ENCODE measurements around the gene RDH11.
"Not testable (repeated sequence)": the region's sequence is repeated elsewhere in the genome, so short reads cannot be mapped to it uniquely, and the experiment has no call there.

The RDH11 gene

GRCh38 chr14:67695394-67695949 lies at the start of gene RDH11:
RDH11 (minus strand) TSS chr14:67695764; CDS start chr14:67695703, 61 bp downstream.
- DNase-seq, result peak; percentile 90

GRCh38 chr14:67744046-67744445 lies 48.5 kb upstream of the RDH11 start:
- no peak for DNase-seq

GRCh38 chr14:67738740-67739504 lies 43.4 kb upstream of the RDH11 start:
- peak; percentile 26 for DNase-seq

- no peak for DNase-seq
Observed at GRCh38 chr14:67736771-67737170, 41.2 kb upstream of the RDH11 start.

GRCh38 chr14:67735336-67736147 lies 40.0 kb upstream of the RDH11 start:
- DNase-seq, result no peak

- no peak for DNase-seq
Observed at GRCh38 chr14:67734675-67735074, 39.1 kb upstream of the RDH11 start.

- DNase-seq, result no peak
Observed at GRCh38 chr14:67733616-67734015, 38.1 kb upstream of the RDH11 start.

- no peak for DNase-seq
Observed at GRCh38 chr14:67729072-67729885, 33.7 kb upstream of the RDH11 start.

- no peak for DNase-seq
Observed at GRCh38 chr14:67728258-67728657, 32.7 kb upstream of the RDH11 start.

- DNase-seq, result no peak
Observed at GRCh38 chr14:67727361-67727760, 31.8 kb upstream of the RDH11 start.

GRCh38 chr14:67725171-67725570 lies 29.6 kb upstream of the RDH11 start:
- DNase-seq, result no peak

GRCh38 chr14:67722293-67722692 lies 26.7 kb upstream of the RDH11 start:
- DNase-seq, result no peak

- DNase-seq, result no peak
Observed at GRCh38 chr14:67721875-67722274, 26.3 kb upstream of the RDH11 start.

GRCh38 chr14:67719866-67720265 lies 24.3 kb upstream of the RDH11 start:
- DNase-seq, result no peak

GRCh38 chr14:67719385-67719784 lies 23.8 kb upstream of the RDH11 start:
- not testable (repeated sequence) for DNase-seq

- DNase-seq, result no peak
Observed at GRCh38 chr14:67718265-67718664, 22.7 kb upstream of the RDH11 start.

GRCh38 chr14:67717048-67717447 lies 21.5 kb upstream of the RDH11 start:
- DNase-seq, result no peak

GRCh38 chr14:67710209-67710608 lies 14.6 kb upstream of the RDH11 start:
- DNase-seq, result no peak

- not testable (repeated sequence) for DNase-seq
Observed at GRCh38 chr14:67709796-67710195, 14.2 kb upstream of the RDH11 start.

- DNase-seq, result not testable (repeated sequence)
Observed at GRCh38 chr14:67709346-67709745, 13.8 kb upstream of the RDH11 start.

- DNase-seq, result no peak
Observed at GRCh38 chr14:67705211-67705610, 9.6 kb upstream of the RDH11 start.

- peak; percentile 39 for DNase-seq
Observed at GRCh38 chr14:67704484-67705089, 9.0 kb upstream of the RDH11 start.

Measured in NCI-H526 treated with DMSO at 0.1 percent for 48 hours (cell line).